Measurements from ENCODE around the gene KCNJ16.

KCNJ16 gene

GRCh38 chr17:70181376-70181775 lies 106.4 kb downstream of the KCNJ16 start:
- DNase-seq, result no peak

DNA sequence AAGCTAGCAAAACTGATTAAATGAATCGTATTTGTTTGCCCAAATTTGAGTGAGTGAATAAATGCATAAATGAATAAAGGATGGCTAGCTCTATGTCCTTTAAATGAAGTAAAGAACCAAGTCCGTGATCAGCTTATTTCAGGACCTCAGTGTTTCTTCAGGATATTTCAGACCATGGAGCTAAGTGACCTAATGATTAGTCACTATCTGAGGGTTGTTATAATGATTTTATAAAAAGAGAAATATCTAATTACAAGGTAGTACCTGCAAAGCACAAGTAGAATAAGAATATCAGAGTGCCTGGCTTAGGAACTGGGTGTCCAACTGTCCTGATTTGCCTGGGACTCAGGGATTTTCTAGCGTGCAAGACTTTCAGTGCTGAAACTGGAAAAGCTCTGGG lies 106.8 kb downstream of the KCNJ16 start:
- DNase-seq, result no peak

DNA sequence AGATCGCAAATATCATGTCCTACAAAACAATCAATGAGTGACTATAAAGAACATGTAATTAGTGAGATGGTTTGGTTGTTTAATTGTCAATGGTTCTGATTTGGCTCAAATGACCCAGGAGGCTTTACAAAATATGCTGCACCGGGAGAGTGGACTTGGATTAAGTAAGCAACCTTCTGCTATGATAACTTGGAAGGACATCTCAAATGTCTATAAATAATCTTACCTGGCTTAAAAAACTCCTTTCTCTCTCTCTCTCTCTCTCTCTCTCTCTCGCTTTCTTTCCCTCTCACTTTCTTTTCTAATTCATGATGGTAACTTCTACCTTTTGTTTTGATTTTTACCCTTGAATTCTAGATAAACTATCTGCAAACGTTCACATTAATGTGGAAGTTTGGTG lies 108.5 kb downstream of the KCNJ16 start:
- DNase-seq, result no peak

DNA sequence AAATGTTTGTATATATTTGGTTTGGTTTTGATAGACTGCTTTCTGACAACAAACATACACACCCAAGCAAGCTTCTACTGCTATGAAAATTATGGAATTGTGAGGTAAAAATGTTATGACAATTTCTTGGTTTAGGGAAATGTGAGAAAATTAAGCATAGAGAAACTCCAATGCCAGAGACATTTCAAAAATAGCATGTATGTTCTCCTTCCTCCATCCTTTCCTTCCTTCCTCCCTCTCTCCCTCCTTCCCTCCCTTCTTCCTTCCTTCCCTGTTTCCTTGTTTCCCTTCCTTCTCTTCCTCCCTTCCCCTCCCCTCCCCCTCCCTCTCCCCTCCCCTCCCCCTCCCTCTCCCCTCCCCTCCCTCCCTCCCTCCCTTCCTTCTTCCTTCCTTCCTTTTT lies 109.2 kb downstream of the KCNJ16 start:
- no peak for DNase-seq

GRCh38 chr17:70184770-70185169 lies 109.7 kb downstream of the KCNJ16 start:
- DNase-seq, result no peak

Measured in DMS53 (cell line).